ENCODE data around the gene ZFAND3.

DNA sequence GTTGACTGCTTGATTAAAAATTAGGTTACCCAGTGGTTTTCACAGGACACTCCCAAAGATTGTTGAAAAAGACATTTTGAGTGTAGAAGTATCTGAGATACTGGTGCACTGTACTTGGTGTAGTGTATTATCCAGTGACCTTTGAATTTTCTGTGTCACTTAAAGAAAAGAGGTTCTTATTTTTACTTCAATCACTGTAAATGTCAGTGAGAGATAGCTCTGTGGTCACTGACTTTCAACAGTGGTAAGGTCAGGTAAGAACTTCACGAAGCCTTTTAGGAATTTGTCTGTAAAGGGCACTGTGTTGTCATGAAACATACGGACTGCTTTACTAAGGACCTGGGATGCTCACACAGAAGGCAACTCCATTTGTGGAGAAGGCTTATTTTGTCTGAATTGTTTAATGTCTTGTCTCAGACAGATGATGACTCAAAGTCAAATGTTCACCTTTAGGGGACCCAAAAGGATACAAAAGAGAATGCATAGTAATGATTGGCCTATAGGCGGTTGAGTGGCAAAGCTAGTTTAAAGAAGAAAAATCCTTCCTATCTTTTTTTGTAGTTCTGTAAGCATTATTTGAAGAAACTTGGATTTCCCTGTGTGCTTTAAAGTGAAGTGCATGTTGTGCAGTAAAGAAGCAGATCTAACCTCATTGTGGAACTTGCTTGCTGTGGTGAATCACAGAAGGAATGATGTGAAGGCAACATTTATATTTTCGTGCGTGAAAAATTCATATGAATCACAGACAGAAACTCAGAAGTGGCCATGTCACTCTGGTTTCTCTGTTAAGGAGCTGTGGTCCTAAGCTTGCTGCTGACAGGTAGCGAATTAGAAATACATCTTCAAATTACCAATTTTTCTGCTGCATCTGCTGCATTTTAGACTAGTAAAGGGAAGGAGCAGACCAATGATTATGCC lies 47.3 kb downstream of the ZFAND3 start:
- TF ChIP-seq, protein P1, sequence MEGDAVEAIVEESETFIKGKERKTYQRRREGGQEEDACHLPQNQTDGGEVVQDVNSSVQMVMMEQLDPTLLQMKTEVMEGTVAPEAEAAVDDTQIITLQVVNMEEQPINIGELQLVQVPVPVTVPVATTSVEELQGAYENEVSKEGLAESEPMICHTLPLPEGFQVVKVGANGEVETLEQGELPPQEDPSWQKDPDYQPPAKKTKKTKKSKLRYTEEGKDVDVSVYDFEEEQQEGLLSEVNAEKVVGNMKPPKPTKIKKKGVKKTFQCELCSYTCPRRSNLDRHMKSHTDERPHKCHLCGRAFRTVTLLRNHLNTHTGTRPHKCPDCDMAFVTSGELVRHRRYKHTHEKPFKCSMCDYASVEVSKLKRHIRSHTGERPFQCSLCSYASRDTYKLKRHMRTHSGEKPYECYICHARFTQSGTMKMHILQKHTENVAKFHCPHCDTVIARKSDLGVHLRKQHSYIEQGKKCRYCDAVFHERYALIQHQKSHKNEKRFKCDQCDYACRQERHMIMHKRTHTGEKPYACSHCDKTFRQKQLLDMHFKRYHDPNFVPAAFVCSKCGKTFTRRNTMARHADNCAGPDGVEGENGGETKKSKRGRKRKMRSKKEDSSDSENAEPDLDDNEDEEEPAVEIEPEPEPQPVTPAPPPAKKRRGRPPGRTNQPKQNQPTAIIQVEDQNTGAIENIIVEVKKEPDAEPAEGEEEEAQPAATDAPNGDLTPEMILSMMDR (IDR thresholded peaks at IDR 0.05), result no peak
- no peak for TF ChIP-seq POLR2AphosphoS5 (IDR thresholded peaks at IDR 0.05; ENCODE audit: insufficient read depth in 1 of 2, low read depth in 1 of 2)
